GM18868 (cell line): ENCODE results near the gene TMEM59.
"Not testable (repeated sequence)": the region's sequence is repeated elsewhere in the genome, so short reads cannot be mapped to it uniquely, and the experiment has no call there.

Experiments used
- ATAC-seq: cut with Tn5 transposase; IDR thresholded peaks from one replicate; pipeline ENCODE4 v1.9.1; 2021; ENCODE audit warnings: mild to moderate bottlenecking, moderate library complexity; ENCODE audit not compliant: unreplicated experiment

The TMEM59 gene

GRCh38 chr1:54052934-54053744 lies at the start of gene TMEM59, which contains the start of gene TCEANC2:
TSS of gene TMEM59 (minus strand) at chr1:54053204. CDS start at chr1:54053188, 16 bp downstream.
TSS of gene TCEANC2 (plus strand) at chr1:54053608. CDS start at chr1:54054423, 815 bp downstream.
- ATAC-seq: peak; percentile 89

- ATAC-seq: no peak
Measured at GRCh38 chr1:54100500-54100899, 47.5 kb upstream of the TMEM59 start.

- ATAC-seq: no peak
Measured at GRCh38 chr1:54099061-54099610, 46.1 kb upstream of the TMEM59 start.

- no peak for ATAC-seq
Measured at GRCh38 chr1:54096877-54097240, 43.9 kb upstream of the TMEM59 start.

- no peak for ATAC-seq
Measured at GRCh38 chr1:54096227-54096876, 43.3 kb upstream of the TMEM59 start.

GRCh38 chr1:54095546-54096226 lies 42.7 kb upstream of the TMEM59 start:
- no peak for ATAC-seq

GRCh38 chr1:54094730-54095105 lies 41.7 kb upstream of the TMEM59 start:
- ATAC-seq: not testable (repeated sequence)

GRCh38 chr1:54094001-54094729 lies 41.2 kb upstream of the TMEM59 start:
- ATAC-seq: no peak

GRCh38 chr1:54091666-54092065 lies 38.7 kb upstream of the TMEM59 start:
- no peak for ATAC-seq

- ATAC-seq: no peak
Measured at GRCh38 chr1:54088385-54088784, 35.4 kb upstream of the TMEM59 start.

- no peak for ATAC-seq
Measured at GRCh38 chr1:54086754-54087153, 33.8 kb upstream of the TMEM59 start.

GRCh38 chr1:54084794-54085193 lies 31.8 kb upstream of the TMEM59 start:
- ATAC-seq: no peak

- ATAC-seq: peak; percentile 86
Measured at GRCh38 chr1:54081306-54082270, 28.6 kb upstream of the TMEM59 start.

GRCh38 chr1:54080598-54081049 lies 27.6 kb upstream of the TMEM59 start:
- ATAC-seq: no peak

- no peak for ATAC-seq
Measured at GRCh38 chr1:54077359-54077758, 24.4 kb upstream of the TMEM59 start.

GRCh38 chr1:54070171-54070837 lies 17.3 kb upstream of the TMEM59 start:
- ATAC-seq: peak; percentile 68

GRCh38 chr1:54069791-54070170 lies 16.8 kb upstream of the TMEM59 start:
- ATAC-seq: peak; percentile 14

- ATAC-seq: no peak
Measured at GRCh38 chr1:54064299-54064698, 11.3 kb upstream of the TMEM59 start.

- ATAC-seq: no peak
Measured at GRCh38 chr1:54054438-54054749, 1.4 kb upstream of the TMEM59 start.
